GM19043 (cell line): Measurements from ENCODE around the gene DHCR7.

ENCODE experiments used
- ATAC-seq: cut with Tn5 transposase; IDR thresholded peaks from one replicate; pipeline ENCODE4 v1.9.1; 2021; ENCODE audit warnings: low read depth; ENCODE audit not compliant: unreplicated experiment

The DHCR7 gene

DNA sequence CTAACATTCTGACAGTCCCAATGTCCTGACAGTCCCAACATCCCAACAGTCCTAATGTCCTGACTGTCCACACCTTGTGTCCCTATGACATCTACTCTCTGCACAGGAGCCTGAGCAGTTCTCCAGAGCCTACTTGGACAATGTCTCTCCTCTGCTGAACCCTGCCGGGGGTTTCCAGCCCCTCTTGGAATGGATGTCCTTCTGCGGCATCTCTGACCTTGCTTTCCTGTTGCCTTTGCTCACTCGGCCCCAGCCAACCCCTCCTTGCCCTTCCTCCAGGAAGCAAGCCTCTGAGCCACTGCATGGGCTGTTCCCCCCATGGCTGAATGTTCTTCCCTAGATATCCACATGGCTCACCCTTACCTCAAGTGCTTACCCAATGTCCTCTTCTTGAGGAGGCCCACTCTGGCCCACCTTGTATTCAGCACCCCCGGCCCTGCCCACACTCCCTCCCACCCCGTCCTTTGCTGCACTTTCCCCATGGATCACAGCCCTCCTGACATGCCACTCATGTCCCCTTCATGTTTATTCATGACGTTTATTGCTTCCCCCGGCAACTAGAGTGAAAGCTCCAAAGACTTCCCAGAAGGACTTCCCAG lies 59.5 kb downstream of the DHCR7 start:
- ATAC-seq = no peak

DNA sequence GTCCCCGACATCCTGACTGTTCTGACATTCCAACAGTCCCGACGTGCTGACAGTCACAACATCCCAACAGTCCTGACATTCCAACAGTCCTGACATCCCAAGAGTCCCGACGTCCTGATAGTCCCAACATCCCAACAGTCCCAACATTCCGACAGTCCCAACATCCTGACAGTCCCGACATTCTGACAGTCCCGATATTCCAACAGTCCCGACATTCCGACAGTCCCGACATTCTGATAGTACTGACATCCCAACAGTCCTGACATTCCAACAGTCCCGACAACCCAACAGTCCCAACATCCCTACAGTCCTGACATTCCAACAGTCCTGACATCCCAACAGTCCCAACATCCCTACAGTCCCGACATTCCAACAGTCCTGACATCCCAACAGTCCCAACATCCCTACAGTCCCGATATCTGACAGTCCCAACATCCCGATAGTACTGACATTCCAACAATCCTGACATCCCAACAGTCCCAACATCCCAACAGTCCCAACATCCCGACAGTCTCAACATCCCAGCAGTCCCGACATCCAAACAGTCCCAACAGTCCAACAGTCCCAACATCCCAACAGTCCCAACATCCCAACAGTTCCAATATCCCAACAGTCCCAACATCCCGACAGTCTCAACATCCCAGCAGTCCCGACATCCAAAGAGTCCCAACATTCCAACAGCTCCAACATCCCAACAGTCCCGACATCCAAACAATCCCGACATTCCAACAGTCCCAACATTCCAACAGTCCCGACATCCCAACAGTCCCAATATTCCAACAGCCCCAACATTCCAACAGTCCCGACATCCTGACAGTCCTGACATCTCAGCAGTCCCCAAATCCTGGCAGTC lies 60.2 kb downstream of the DHCR7 start:
- no peak for ATAC-seq

DNA sequence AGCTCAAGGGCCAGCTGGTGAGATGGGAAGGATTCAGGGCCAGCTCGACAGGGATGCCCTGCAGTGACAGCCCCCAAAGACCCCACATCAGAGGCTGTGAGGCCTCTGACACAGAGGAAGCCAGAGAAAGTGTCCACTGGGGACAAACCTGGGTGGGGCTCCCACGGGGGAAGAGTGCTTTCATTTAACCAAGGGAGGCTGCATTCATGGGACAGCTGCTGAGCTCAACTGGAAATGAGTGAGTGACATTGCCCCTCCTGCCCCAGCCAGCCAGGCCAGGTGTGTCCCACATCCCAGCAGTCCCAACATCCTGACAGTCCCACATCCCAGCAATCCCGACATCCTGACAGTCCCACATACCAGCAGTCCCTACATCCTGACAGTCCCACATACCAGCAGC lies 61.0 kb downstream of the DHCR7 start:
- ATAC-seq = no peak

DNA sequence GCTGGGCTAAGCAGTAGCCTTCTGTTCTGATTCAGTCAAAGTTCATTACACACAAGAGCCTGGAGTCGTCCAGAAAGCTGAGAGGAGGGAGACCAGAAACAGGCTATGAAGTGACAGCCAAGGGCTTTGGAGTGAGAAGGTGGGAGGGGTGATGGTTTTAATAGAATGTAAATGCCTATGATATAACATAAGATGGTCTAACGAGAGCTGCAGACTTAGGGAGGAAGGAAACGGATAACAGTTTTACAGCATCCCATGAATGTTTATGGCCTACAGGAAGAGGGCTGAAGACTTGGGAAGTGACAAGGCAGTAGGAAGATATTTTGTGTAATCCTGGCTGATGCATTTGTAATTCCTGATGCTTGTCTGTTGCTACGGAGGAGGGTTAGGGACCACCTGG lies 62.0 kb downstream of the DHCR7 start:
- no peak for ATAC-seq

DNA sequence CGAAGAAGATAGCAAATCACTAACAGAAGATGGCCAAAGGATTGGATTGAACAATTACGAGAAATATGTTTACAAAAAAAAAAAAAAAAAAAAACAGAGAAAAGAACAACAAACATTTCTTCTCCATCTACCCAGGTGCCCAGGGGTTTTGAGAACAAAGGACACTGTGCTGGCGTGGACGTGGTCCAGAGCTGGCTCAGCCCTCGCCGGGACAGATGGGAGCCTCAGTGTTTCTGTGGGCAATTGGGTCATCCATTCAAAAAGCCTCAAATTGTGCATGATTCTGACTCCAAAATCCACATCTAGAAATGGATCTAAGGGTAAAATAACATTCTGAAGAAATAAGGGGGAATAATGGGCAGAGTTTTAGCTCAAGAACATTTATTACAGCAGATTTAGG lies 63.1 kb downstream of the DHCR7 start:
- no peak for ATAC-seq

DNA sequence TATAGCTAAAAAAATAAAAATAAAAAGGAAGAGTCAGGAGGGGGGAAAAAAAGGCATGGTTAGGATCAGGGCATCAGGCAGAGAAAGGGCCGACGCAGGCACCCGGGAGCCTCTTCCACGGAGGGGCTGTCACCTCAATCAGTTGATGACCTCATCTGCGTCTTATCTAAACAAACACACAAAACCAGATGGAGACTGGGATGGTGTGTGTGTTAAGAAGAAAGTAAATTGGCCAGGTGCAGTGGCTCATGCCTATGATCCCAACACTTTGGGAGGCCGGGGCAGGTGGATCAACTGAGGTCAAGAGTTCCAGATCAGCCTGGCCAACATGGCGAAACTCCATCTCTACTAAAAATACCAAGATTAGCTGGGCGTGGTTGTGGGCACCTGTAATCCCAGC lies 63.6 kb downstream of the DHCR7 start:
- ATAC-seq = no peak
